GM12864 (cell line): ENCODE data around the gene COL19A1.

ENCODE experiments used
- DNase-seq: peaks from one replicate; pipeline ENCODE4 v3.0.0-alpha.2; 2011; ENCODE audit warnings: low read depth
- H3K4me3 ChIP-seq: 2 replicates; pipeline ENCODE4 v1.5.1; 2011; ENCODE audit warnings: mild to moderate bottlenecking, low read depth, low read length, control low read depth
- TF ChIP-seq, protein P1 (sequence below): IDR thresholded peaks from 2 replicates; pipeline ENCODE4 v1.5.1; 2011; ENCODE audit warnings: low read depth, mild to moderate bottlenecking, moderate library complexity, low read length, control low read depth, inconsistent platforms; ENCODE audit errors: missing control alignments

COL19A1 gene

DNA sequence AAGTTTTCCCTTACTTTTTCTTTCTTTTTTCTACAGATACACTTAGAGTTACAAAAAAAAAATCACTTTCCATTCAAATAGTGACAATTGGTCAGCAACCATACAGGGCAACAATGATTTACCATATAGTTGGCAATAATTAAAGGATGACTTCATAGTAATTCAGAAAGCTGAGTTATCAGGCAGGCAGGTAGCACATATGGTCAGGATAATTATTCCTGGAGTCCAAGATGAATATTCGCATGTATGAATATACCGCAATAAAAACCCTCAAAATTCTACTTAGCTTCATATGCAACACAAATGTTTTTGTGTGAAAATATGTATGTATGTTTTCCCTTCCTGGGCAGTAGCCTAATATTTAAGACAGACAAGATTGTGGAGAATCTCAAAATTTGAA, 34.5 kb downstream of the COL19A1 start:
- TF ChIP-seq, protein P1, sequence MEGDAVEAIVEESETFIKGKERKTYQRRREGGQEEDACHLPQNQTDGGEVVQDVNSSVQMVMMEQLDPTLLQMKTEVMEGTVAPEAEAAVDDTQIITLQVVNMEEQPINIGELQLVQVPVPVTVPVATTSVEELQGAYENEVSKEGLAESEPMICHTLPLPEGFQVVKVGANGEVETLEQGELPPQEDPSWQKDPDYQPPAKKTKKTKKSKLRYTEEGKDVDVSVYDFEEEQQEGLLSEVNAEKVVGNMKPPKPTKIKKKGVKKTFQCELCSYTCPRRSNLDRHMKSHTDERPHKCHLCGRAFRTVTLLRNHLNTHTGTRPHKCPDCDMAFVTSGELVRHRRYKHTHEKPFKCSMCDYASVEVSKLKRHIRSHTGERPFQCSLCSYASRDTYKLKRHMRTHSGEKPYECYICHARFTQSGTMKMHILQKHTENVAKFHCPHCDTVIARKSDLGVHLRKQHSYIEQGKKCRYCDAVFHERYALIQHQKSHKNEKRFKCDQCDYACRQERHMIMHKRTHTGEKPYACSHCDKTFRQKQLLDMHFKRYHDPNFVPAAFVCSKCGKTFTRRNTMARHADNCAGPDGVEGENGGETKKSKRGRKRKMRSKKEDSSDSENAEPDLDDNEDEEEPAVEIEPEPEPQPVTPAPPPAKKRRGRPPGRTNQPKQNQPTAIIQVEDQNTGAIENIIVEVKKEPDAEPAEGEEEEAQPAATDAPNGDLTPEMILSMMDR, result no peak
- H3K4me3 ChIP-seq, result no peak overlapping the region
- no peak for DNase-seq

DNA sequence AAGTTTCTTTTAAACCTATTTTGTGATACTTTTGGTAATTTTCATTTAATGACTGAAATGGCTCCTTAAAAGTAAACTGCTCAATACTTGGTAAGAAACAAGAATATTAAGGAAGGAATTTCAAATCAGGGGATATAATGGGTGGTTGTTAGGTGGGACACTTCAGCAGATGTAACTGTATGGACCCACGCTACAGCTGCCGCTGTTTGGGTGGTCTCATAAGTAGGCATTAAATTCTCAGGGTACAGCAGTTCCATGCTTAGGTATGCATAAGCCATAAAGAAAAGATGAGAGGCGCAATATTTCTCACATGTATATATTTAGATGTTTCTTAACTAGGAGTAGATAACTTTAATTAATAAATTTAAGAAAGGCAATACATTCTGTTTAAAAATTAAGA, 35.0 kb downstream of the COL19A1 start:
- DNase-seq, result no peak

DNA sequence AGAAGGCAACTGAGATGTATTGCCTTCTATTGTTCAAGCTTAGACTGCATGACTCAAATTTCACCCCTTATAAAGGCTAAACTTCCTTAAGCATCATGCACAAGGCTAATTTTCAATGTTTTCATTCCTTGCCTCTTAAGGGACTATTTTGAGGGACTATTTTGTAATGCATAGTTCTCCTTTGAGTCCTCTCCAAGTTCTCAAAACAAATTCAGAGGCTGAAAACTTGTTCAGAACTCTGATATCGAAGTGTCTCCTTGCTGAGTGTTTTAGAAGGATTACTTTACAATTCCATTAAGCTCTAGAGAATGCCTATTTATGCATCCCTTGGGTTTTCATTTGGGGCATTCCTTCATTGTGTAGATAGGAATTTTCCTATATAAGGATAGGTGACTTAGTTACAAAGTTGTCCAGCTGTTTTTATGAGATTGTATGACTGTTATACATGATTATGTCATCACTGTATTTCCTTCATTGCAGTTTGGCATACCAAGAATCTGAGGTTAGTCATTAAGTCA, 41.7 kb downstream of the COL19A1 start:
- no peak for DNase-seq
- TF ChIP-seq, protein P1, result no peak
- no peak overlapping the region for H3K4me3 ChIP-seq

More for the DNA sequence above, 35.0 kb downstream of the COL19A1 start:
- no peak overlapping the region for H3K4me3 ChIP-seq
- TF ChIP-seq, protein P1, result no peak

DNA sequence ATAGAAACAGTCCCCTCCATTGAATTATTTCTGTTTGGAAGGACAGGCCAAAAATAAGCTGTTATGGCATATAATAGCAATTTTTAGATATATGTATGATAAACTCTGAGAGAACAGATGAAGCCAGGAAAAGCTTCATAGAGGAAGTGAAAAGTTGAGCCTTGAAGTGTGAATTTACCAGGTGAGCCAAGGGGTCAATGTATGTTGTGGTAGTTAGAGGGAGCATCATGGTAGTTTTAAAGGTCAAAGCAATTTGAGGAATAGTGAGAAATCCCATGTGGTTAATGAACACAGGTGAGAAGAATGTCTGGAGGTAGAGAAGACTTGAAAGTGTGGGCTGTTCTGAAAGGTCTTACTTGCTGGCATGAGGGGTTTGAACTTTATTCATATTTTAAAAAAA, 47.0 kb downstream of the COL19A1 start:
- no peak for DNase-seq
- TF ChIP-seq, protein P1, result no peak
- H3K4me3 ChIP-seq, result no peak overlapping the region

DNA sequence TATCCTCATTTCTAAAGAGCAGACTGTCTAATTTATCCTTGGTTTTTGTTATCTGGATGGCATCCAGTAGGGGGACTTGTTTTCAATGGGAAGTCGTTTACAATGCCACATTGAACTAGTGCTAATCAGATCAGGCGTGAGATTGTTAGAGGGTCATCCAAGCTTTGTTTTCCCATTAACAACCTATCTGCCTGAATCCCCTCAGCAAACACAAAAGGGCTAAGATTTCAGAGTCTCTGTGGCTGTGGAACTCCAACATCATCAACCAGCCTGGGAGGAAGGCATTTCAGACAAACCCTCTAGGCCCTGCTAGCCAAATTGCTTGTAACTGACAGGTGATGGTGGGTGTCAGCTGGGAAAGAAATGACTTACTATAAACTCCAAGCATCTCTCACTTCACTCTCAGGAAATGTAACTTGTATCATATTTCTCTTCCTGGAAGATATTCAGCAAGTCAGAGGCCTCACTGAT, 47.7 kb downstream of the COL19A1 start:
- H3K4me3 ChIP-seq, result no peak overlapping the region
- no peak for DNase-seq
- TF ChIP-seq, protein P1, result no peak

DNA sequence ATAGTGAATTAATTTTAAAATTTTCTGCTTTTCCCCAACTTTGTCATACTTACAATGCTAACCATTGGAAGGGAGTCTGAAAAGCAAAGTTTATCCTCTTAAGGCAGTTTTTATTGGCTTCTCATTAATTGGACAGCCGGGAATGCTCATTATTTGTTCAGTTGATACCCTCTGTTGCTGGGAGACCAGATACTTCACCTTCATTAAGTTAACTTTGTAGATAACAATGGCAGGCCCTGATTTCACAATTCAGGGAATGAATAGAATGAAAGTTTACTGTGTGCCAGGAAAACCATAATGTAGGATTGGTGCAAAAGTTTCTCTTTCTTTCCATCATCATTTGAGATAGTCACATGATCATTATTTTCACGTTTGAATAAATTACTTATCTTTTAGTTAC, 49.0 kb downstream of the COL19A1 start:
- TF ChIP-seq, protein P1, result no peak
- H3K4me3 ChIP-seq, result no peak overlapping the region
- DNase-seq, result no peak

DNA sequence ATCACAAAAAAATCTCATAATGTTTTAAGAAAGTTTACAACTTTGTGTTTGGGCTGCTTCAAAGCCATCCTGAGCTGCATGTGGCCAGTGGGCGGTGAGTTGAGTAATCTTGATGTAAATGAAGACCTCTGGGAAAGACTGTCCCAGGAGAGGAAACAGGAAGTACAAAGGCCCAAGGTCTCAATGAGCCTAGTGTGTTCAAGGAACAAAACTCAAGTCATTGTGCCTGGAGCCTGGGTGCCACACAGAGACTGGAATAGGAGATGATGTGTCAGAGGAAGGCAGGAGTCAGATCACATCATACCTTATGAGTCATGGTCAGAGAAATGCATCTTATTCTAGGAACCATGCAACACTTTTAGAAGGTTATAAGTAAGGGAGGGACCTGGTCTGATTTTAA, 51.5 kb downstream of the COL19A1 start:
- no peak for DNase-seq
- no peak overlapping the region for H3K4me3 ChIP-seq
- TF ChIP-seq, protein P1, result no peak
